Pancreas (tissue), 10 donors: ENCODE measurements around the gene SGSM1. TPM values are rescaled to one million over a fixed set of nuclear protein-coding genes. Genes with fewer than 3 reads are reported as not detected.

Experiments used
- ATAC-seq, 4 donors: fragments of 200-7000 bp; cut with Tn5 transposase; one replicate each; pipeline versions ENCODE4 v1.8.0 to v1.9.1; 2020; ENCODE audit warnings: mild to moderate bottlenecking in 4 of 4, moderate library complexity in 4 of 4
- DNase-seq, 6 donors: peaks; one replicate each; pipeline ENCODE4 v3.0.0-alpha.2; 2020
- FAIRE-seq: peaks from 2 replicates; lab custom pipeline; 2012; peaks lifted over from hg19 to GRCh38; lab: Jason Lieb, UNC
- H3K27ac ChIP-seq, 4 donors: fragments of 200-600 bp; sonication (generic); 1 replicate in 3 of 4; 2 replicates in 1 of 4; pipeline versions ENCODE4 v1.5.0 to v1.8.0; 2020
- H3K27me3 ChIP-seq, 4 donors: fragments of 200-600 bp; one replicate each; pipeline ENCODE4 v1.8.0; 2021
- H3K36me3 ChIP-seq, 3 donors: fragments of 200-600 bp; sonication (generic) in 1 of 3; one replicate each; pipeline versions ENCODE4 v1.5.0 to v1.8.0; 2020 to 2021
- H3K4me1 ChIP-seq, 3 donors: fragments of 200-600 bp; one replicate each; pipeline ENCODE4 v1.8.0; 2021
- H3K4me3 ChIP-seq, 4 donors: fragments of 200-600 bp; sonication (generic) in 2 of 4; one replicate each; pipeline versions ENCODE4 v1.5.0 to v1.8.0; 2020 to 2021
- H3K9me3 ChIP-seq, 4 donors: fragments of 200-600 bp; one replicate each; pipeline ENCODE4 v1.8.0; 2021
- CTCF ChIP-seq, 4 donors: fragments of 200-600 bp; sonication (generic) in 3 of 4; IDR thresholded peaks; one replicate each; pipeline versions ENCODE4 v1.5.0 to v1.8.0; 2021; ENCODE audit warnings: antibody characterized with exemption in 4 of 4
- WGBS, 2 donors: extraction: QIAGEN DNeasy Blood & Tissue Kit; methylation state at CpG; one replicate each; pipeline ENCODE4 v1.1.7; 2013; 5-methylcytosine and 5-hydroxymethylcytosine counted together
- intact Hi-C, 3 donors: fragments of 100-400 bp; cut with DNase I; formaldehyde crosslinking; loops; one replicate each; pipeline versions ENCODE4 v1.11.1 to v1.14.2; 2022
- polyA plus RNA-seq, 2 donors: library from polyadenylated mRNA; stranded (reverse); fragments of 200-250 nt; gene quantifications; one replicate each; pipeline ENCODE4 v1.2.3, GENCODE V29; 2013
- total RNA-seq, 6 donors: library from RNA; stranded (reverse); fragmentation: NEBNext Ultra II Directional in 4 of 6; extraction: Animal tissue kit (Norgen Biotek cat#: 25700) in 4 of 6; gene quantifications; one replicate each; pipeline versions ENCODE4 v1.2.1 to v1.2.4, GENCODE V29; 2021 to 2023
- donor health status: healthy with polysubstance abuse.
- donor health status: DM: no; HTN: no; CAD: no; lungs with moderate emphysema.
- donor health status: DM: no; HTN: no; CAD: no.
- donor health status: control.
- donor health status: control.
- donor health status: Bipolar disorder and iron deficiency.
- donor health status: DM: yes; HTN: yes; CAD: no.
- donor health status: DM: no; HTN: no; CAD: no.
- donor health status: DM: no; HTN: no; CAD: no.
- donor health status: DM: yes; HTN: yes; CAD: no.

SGSM1 gene
- total and polyA plus RNA-seq, 8 donors, result 1.6 to 5.1 (median 2.5) TPM

DNA sequence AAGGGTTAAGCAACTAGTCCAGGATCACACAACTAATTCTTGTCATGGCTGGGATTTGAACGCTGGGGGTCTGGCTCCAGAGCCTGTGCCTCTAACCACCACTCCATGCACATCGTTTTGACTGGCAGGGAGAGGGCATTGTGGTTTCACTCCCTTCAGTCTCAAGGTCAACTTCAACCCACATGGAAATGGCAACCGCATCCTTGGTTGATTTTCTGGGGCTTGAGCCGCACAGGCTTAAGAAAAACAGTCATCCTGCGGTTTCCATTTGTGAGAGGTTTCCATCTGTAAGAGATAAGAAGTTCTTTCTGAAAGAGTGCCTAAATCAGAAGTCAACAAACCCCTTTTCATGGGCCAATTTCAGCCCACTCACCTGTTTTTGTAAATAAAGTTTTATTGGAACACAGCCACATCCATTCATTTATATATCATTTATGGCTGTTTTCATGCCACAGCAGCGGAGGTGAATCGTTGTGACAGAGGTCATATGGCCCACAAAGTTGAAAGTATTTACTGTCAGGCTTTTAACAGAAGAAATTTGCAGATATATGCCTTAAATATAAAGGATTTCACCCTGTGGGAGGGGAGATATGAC is 65.7 kb downstream of the SGSM1 start:
- DNase-seq, result no peak
- no peak overlapping the region for H3K4me3 ChIP-seq
- intact Hi-C loops, result no loop called here
- no peaks in the 10 kb centered on the region for H3K36me3 ChIP-seq
- no peaks in the 10 kb centered on the region for H3K4me1 ChIP-seq
- no peak for ATAC-seq
- WGBS, 2 donors, result 86% methylated on average over 7 of the region's 7 CpGs
- TF ChIP-seq CTCF (IDR thresholded peaks at IDR 0.05), result no peak
- no peaks in the 10 kb centered on the region for H3K9me3 ChIP-seq
- no peaks in the 10 kb centered on the region for H3K27me3 ChIP-seq
- no peak overlapping the region for H3K27ac ChIP-seq
- no peak for FAIRE-seq

DNA sequence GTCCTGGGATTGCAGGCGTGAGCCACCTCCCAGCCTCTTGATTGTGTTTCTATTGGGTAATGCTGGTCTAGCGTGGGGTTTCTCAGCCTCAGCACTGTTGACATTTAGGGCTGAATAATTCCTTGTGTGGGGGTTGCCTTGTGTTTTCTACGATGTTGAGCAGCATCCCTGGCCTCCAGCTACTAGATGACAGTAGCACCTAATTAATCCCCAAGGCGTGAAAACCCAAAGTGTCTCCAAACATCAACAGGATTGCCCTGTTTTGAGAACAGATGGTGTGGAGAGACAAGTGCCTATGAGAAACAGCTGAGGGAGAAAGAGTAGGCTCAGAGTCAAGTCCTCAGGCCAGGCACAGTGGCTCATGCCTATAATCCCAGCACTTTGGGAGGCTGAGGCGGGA is 67.2 kb downstream of the SGSM1 start:
- FAIRE-seq, result no peak
- WGBS, 2 donors, result 79% methylated on average over 5 of the region's 5 CpGs
- TF ChIP-seq CTCF (IDR thresholded peaks at IDR 0.05), result no peak

GRCh38 chr22:24875862-24876506 is 70.0 kb downstream of the SGSM1 start:
- WGBS, 2 donors, result 84 to 91% methylated on average over 4 of the region's 4 CpGs
- no peak for TF ChIP-seq CTCF (IDR thresholded peaks at IDR 0.05)
- DNase-seq (no peak), FAIRE-seq (no peak), ATAC-seq (no peak)
- Histone ChIP-seq H3K9me3 (no peaks in the 10 kb centered on the region), H3K36me3 (no peaks in the 10 kb centered on the region), H3K27ac (no peak overlapping the region), H3K27me3 (no peaks in the 10 kb centered on the region), H3K4me1 (no peaks in the 10 kb centered on the region), H3K4me3 (no peak overlapping the region)
- intact Hi-C loops, result no loop called here

More for the DNA sequence above, 67.2 kb downstream of the SGSM1 start:
- no peaks in the 10 kb centered on the region for H3K36me3 ChIP-seq
- no peak for DNase-seq
- no peak overlapping the region for H3K27ac ChIP-seq
- H3K4me1 ChIP-seq, result no peaks in the 10 kb centered on the region
- H3K4me3 ChIP-seq, result no peak overlapping the region
- no peaks in the 10 kb centered on the region for H3K27me3 ChIP-seq
- H3K9me3 ChIP-seq, result no peaks in the 10 kb centered on the region
- no peak for ATAC-seq
- intact Hi-C loops, result no loop called here

- no peaks in the 10 kb centered on the region for H3K9me3 ChIP-seq
- TF ChIP-seq CTCF (IDR thresholded peaks at IDR 0.05), result no peak
- H3K4me1 ChIP-seq, result no peaks in the 10 kb centered on the region
- no peak for DNase-seq
- intact Hi-C loops, result no loop called here
- no peak overlapping the region for H3K4me3 ChIP-seq
- FAIRE-seq, result no peak
- H3K27ac ChIP-seq, result no peak overlapping the region
- no peaks in the 10 kb centered on the region for H3K27me3 ChIP-seq
- ATAC-seq, result no peak
- WGBS, 2 donors, result 93 to 100% methylated on average over 1 of the region's 1 CpG
- H3K36me3 ChIP-seq, result no peaks in the 10 kb centered on the region
Measured at GRCh38 chr22:24876700-24877099, 70.7 kb downstream of the SGSM1 start.

- no peak for TF ChIP-seq CTCF (IDR thresholded peaks at IDR 0.05)
- intact Hi-C loops, result no loop called here
- Histone ChIP-seq H3K4me1 (no peaks in the 10 kb centered on the region), H3K27ac (no peak overlapping the region), H3K9me3 (no peaks in the 10 kb centered on the region), H3K36me3 (no peaks in the 10 kb centered on the region), H3K4me3 (no peak overlapping the region), H3K27me3 (no peaks in the 10 kb centered on the region)
- FAIRE-seq (no peak), DNase-seq (no peak), ATAC-seq (no peak)
- WGBS, 2 donors, result 94 to 97% methylated on average over 2 of the region's 2 CpGs
Measured at GRCh38 chr22:24878969-24879368, 73.0 kb downstream of the SGSM1 start.
